DOHH2 (cell line): ENCODE results near the gene BMP6.

Source experiments
- H3F3A ChIP-seq: fragments of 200-600 bp; sonication (generic), shearing (Covaris generic); 2 replicates; pipeline ENCODE4 v1.6.0; 2016; ENCODE audit warnings: antibody characterized with exemption, mild to moderate bottlenecking; ENCODE audit not compliant: control insufficient read depth, insufficient read depth
- H3K27ac ChIP-seq: fragments of 200-600 bp; sonication (generic); 2 replicates; pipeline ENCODE4 v1.5.1; 2014; ENCODE audit warnings: low read depth, mild to moderate bottlenecking, low read length, moderate library complexity
- H3K27me3 ChIP-seq: fragments of 200-600 bp; sonication (generic); 2 replicates; pipeline ENCODE4 v1.6.1; 2014; ENCODE audit warnings: mild to moderate bottlenecking, low read length, mixed read lengths; ENCODE audit not compliant: control insufficient read depth
- H3K36me3 ChIP-seq: fragments of 200-600 bp; sonication (generic); 2 replicates; pipeline ENCODE4 v1.6.1; 2014; ENCODE audit warnings: mild to moderate bottlenecking, low read length, moderate library complexity, mixed read lengths; ENCODE audit not compliant: control insufficient read depth
- H3K4me1 ChIP-seq: fragments of 200-600 bp; sonication (generic); 2 replicates; pipeline ENCODE4 v1.6.1; 2014; ENCODE audit warnings: mild to moderate bottlenecking, low read length, mixed read lengths; ENCODE audit not compliant: control insufficient read depth
- H3K4me2 ChIP-seq: fragments of 200-600 bp; sonication (generic); 2 replicates; pipeline ENCODE4 v1.6.0; 2014; ENCODE audit warnings: mild to moderate bottlenecking, low read length, moderate library complexity
- H3K4me3 ChIP-seq: fragments of 200-600 bp; sonication (generic); 2 replicates; pipeline ENCODE4 v1.5.1; 2014; ENCODE audit warnings: mild to moderate bottlenecking, low read length, mixed read lengths
- H3K79me2 ChIP-seq: fragments of 200-600 bp; sonication (generic); 2 replicates; pipeline ENCODE4 v1.6.1; 2014; ENCODE audit warnings: mild to moderate bottlenecking, low read length, mixed read lengths; ENCODE audit not compliant: control insufficient read depth
- H3K9me2 ChIP-seq: fragments of 200-600 bp; sonication (generic); replicated peaks from 2 replicates; pipeline ENCODE4 v1.6.1; 2014; ENCODE audit warnings: mild to moderate bottlenecking, low read length, mixed read lengths; ENCODE audit not compliant: control insufficient read depth
- H3K9me3 ChIP-seq: fragments of 200-600 bp; sonication (generic); 2 replicates; pipeline ENCODE4 v1.6.1; 2014; ENCODE audit warnings: antibody characterized with exemption, low read length, mixed read lengths; ENCODE audit not compliant: control insufficient read depth, insufficient read depth
- H4K20me1 ChIP-seq: fragments of 200-600 bp; sonication (generic); 2 replicates; pipeline ENCODE4 v1.6.0; 2014; ENCODE audit warnings: low read depth, mild to moderate bottlenecking, antibody characterized with exemption, low read length, moderate library complexity; ENCODE audit not compliant: control insufficient read depth, insufficient read depth
- EZH2phosphoT487 ChIP-seq: fragments of 200-600 bp; sonication (generic); IDR thresholded peaks from 2 replicates; pipeline ENCODE4 v1.6.1; 2017; ENCODE audit warnings: borderline replicate concordance, mild to moderate bottlenecking, antibody characterized with exemption, low read length, moderate library complexity, mixed read lengths
- TF ChIP-seq, protein P1 (sequence below): fragments of 200-600 bp; sonication (generic); IDR thresholded peaks from one replicate; pipeline ENCODE4 v1.5.1; 2014; ENCODE audit warnings: antibody characterized with exemption, mild to moderate bottlenecking, low read depth, low read length; ENCODE audit not compliant: poor library complexity, severe bottlenecking

Gene BMP6

DNA sequence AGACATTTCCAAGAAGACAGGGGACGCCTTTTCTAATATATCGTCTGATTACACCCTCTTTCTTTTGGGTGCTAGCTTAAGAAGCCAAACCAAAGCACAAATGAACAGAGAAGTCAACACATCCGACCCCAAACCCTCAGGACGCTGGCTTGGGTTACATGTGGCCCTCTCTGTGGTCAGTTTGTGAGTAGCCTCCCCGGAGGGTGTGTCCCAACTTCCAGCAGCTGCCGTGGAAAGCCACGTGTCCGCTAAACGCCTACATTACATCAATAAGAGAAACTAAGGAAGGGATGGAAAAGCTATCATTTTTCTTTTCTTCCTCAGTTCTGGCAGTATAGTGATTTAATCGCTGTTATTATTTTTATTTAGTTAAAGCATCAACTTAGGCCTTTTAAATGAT, 487 bp upstream of the BMP6 start:
- Histone ChIP-seq H3K27me3 (peaks cover 74% of the 10 kb centered on the region), H3K27ac (no peak overlapping the region), H3F3A (no peaks in the 10 kb centered on the region), H3K9me2 (no peaks in the 10 kb centered on the region), H3K9me3 (no peaks in the 10 kb centered on the region), H3K79me2 (no peaks in the 10 kb centered on the region), H3K4me1 (peaks cover 15% of the 10 kb centered on the region; the same call in 1 of the 2 replicates), H3K36me3 (no peaks in the 10 kb centered on the region), H3K4me2 (peak overlapping the region; percentile 65), H3K4me3 (no peak overlapping the region; the same call in 1 of the 2 replicates), H4K20me1 (no peaks in the 10 kb centered on the region)
- no peak for TF ChIP-seq EZH2phosphoT487
- TF ChIP-seq, protein P1, sequence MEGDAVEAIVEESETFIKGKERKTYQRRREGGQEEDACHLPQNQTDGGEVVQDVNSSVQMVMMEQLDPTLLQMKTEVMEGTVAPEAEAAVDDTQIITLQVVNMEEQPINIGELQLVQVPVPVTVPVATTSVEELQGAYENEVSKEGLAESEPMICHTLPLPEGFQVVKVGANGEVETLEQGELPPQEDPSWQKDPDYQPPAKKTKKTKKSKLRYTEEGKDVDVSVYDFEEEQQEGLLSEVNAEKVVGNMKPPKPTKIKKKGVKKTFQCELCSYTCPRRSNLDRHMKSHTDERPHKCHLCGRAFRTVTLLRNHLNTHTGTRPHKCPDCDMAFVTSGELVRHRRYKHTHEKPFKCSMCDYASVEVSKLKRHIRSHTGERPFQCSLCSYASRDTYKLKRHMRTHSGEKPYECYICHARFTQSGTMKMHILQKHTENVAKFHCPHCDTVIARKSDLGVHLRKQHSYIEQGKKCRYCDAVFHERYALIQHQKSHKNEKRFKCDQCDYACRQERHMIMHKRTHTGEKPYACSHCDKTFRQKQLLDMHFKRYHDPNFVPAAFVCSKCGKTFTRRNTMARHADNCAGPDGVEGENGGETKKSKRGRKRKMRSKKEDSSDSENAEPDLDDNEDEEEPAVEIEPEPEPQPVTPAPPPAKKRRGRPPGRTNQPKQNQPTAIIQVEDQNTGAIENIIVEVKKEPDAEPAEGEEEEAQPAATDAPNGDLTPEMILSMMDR, result no peak

DNA sequence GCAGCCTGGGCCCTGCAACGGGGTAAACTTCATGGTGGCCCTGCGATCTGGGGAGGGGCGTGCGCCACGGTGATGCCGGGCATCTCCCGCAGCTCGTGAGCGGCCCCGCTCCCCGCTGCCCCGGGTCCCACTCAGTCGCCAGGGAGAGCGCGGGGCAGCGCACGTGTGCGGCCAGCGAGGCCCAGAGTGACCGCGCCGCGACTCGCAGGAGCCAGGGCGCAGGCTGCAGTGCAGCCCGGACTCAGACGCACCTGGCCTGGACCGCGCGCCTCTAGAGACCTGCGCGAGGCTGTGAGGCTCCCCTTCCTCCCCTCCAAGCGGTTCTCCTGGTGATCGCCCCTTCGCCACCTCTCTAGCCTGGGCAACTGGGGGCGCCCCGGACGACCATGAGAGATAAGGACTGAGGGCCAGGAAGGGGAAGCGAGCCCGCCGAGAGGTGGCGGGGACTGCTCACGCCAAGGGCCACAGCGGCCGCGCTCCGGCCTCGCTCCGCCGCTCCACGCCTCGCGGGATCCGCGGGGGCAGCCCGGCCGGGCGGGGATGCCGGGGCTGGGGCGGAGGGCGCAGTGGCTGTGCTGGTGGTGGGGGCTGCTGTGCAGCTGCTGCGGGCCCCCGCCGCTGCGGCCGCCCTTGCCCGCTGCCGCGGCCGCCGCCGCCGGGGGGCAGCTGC, 652 bp downstream of the BMP6 start:
- H3F3A ChIP-seq, result no peaks in the 10 kb centered on the region
- no peaks in the 10 kb centered on the region for H4K20me1 ChIP-seq
- no peaks in the 10 kb centered on the region for H3K9me2 ChIP-seq
- no peaks in the 10 kb centered on the region for H3K36me3 ChIP-seq
- TF ChIP-seq, protein P1, result no peak
- TF ChIP-seq EZH2phosphoT487, result no peak
- peaks cover 15% of the 10 kb centered on the region; the same call in 1 of the 2 replicates for H3K4me1 ChIP-seq
- H3K4me3 ChIP-seq, result peak overlapping the region; percentile 58
- H3K79me2 ChIP-seq, result no peaks in the 10 kb centered on the region
- peaks cover 77% of the 10 kb centered on the region for H3K27me3 ChIP-seq
- H3K9me3 ChIP-seq, result no peaks in the 10 kb centered on the region
- peak overlapping the region; percentile 65 for H3K4me2 ChIP-seq
- H3K27ac ChIP-seq, result no peak overlapping the region

GRCh38 chr6:7727086-7727945, 1.4 kb downstream of the BMP6 start:
- Histone ChIP-seq H3K27ac (no peak overlapping the region), H3K4me2 (peak overlapping the region; percentile 37), H3K27me3 (peaks cover 82% of the 10 kb centered on the region), H3K79me2 (no peaks in the 10 kb centered on the region), H3K36me3 (no peaks in the 10 kb centered on the region), H3F3A (no peaks in the 10 kb centered on the region), H3K4me3 (no peak overlapping the region), H3K4me1 (peaks cover 15% of the 10 kb centered on the region; the same call in 1 of the 2 replicates), H3K9me2 (no peaks in the 10 kb centered on the region), H3K9me3 (no peaks in the 10 kb centered on the region), H4K20me1 (no peaks in the 10 kb centered on the region)
- TF ChIP-seq, protein P1, result no peak
- TF ChIP-seq EZH2phosphoT487, result peak; percentile 98
